Activated CD4-positive, CD25-positive, alpha-beta regulatory T cell (primary cell): Measurements from ENCODE around the gene FAM83F.
A peak's percentile ranks its signal among the peaks of the same experiment; 100 is the strongest.
"Not testable (repeated sequence)": the region's sequence is repeated elsewhere in the genome, so short reads cannot be mapped to it uniquely, and the experiment has no call there.

ENCODE experiments used
- DNase-seq, 4 experiments: peaks; one replicate each; lab custom pipeline; 2025; lab: John Stamatoyannopoulos, UW

Gene FAM83F

DNA sequence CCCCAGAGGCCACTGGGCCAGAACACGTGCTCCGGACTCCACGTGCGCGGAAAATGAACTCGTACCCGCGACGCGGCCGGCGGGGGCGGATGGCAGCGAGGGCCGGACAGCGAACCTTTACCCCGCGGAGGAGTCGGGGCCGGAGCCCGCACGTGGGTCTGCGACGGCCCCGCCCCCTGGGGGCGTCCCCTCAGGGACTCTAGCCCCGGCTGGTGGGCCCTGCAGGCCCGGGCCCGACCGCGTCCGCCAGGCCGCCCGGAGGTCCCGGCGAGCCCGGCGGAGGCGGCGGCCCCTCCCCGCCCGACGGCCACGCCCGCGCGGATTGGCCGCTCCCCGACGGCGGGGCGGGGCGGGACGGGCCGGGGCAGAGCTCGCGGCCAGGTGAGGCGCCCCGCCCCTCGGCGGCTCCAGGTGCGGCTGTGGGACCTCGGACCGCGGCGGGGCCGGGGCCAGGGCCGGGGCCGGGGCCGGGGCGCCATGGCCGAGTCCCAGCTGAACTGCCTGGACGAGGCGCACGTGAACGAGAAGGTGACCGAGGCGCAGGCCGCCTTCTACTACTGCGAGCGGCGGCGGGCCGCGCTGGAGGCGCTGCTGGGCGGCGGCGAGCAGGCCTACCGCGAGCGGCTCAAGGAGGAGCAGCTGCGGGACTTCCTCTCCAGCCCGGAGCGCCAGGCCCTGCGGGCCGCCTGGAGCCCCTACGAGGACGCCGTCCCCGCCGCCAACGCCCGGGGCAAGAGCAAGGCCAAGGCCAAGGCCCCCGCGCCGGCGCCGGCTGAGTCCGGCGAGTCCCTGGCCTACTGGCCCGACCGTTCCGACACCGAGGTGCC is at the start of gene FAM83F:
Gene FAM83F (plus strand): TSS at position 389 of the 827 bp plus-strand sequence. CDS start 89 bp downstream, at position 478.
- peak in 1 of 4 experiments; percentile 11 for DNase-seq

DNA sequence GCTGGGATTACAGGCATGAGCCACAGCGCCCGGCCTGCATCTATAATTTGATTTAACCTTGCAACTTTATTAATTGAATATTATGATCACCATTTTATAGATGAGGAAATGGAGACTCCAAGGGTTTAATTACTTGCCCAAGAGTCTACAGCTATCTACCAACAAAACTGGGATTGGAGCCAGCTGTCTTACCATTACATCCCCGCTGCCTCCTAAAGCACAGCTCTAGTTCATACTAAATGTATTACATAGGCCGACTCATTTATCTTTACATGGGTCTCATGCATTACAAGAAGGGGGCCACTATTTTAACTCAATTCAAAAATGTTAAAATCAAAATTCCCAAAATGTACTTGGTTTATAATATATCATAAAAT is 48.6 kb upstream of the FAM83F start:
- no peak for DNase-seq

DNA sequence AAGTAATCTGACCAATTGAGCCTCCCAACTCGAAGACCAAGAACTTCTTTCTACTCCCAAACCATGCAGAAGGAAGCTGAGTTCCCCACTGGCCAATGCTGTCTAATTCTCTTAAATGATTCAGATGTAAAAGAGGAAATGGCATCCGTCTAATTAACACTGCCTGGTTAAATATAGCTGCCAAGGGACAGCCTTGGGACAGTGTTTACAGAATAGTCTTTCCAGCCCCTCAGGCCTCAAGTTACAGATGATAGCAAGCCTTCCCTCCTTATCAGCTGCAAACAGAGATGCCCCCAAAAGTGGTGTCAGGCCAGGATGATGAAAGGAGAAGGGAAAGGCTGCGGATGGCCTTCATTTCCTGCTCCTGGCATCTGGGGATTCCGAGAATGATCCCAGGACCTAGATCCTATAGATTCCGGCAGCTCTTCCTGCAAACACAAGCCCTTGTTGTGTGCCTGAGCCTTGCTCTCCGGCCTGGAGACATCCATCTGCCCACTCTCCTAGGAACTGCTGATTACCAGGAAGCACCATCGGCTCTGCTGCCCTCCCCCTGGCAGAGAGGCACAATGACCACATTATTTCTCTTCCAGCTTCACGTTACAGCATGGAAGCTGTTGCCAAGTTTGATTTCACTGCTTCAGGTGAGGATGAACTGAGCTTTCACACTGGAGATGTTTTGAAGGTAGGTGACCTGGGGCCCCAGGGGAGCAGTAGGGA is 48.1 kb upstream of the FAM83F start:
- DNase-seq, result no peak

DNA sequence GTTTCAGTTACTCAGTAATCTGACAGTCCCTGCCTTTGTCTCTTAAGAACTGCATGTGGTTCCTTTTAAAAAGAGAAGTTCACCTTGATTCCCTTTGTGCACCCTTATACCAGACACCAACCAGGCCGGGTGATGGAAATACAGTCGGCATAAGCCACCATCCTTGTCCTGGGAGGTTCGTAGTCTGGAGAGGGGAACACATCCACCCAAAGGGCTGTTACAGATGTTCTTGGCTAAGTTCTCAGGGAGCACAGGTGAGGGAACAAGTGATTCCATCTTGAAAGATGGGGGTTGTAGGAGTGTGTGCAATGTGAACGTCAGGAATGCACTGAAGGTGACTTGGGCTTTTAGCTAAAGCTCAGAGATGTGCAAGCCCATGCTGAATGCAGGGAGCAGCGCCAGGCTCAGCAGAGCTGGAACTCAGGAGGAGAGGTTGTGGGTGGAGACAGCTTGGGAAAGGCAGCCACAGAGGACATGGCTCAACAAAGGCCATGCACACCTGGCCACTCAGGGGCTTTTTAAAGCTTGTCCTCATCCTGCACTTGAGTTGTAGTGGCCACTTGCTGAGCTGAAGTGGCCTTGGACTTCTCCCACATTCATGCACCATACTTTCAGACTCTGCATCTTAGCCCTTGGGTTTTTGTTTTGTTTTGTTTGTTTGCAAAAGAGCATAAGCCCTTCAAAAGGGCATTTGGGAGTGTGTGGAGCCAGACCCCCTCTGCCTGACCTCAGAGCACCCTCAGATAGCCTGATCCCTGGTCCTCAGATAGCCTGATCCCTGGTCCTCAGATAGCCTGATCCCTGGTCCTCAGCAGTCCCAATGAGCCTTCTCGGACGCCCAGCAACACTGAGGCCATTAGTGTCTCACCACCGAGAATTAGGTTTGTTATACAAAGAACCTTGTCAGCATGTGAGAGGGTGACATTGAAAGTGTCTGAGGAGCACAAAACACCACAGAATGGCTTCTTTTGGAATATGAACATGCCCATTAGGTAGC is 47.2 kb upstream of the FAM83F start:
- DNase-seq, result no peak

DNA sequence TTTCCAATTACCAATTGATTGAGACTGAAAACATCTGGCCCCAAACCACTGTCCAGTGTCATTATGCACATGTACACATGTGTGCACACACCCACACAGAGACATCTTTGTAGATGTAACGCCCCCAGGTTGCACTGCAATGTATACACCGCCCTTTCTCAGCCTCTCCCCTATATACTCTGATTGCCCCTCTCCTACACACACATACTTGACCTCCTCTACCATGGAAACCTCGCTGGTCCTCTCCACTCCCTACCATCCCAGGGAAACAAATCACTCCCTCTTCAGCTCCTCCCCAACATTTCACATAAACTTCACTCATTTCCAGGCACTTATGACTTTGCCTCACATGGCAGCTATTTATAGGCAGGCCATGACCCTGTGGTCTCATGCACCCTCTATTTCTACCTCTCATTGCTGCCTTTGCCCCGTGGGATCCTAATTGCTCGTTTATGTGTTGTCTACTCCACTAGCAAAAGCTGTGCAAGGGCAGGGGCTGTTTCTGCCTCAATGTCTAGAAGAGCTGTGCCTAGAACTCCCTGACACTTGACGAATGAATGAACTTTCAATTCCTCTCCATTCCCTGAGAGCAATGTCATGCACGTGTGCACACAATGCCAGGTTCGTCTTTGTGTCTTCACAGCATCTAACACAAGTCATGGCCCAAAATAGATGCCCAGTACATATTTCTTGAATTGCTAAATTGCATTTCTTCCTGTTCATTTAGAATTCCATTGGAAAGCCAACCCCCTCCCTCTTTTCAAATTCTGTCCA is 44.6 kb upstream of the FAM83F start:
- no peak for DNase-seq

DNA sequence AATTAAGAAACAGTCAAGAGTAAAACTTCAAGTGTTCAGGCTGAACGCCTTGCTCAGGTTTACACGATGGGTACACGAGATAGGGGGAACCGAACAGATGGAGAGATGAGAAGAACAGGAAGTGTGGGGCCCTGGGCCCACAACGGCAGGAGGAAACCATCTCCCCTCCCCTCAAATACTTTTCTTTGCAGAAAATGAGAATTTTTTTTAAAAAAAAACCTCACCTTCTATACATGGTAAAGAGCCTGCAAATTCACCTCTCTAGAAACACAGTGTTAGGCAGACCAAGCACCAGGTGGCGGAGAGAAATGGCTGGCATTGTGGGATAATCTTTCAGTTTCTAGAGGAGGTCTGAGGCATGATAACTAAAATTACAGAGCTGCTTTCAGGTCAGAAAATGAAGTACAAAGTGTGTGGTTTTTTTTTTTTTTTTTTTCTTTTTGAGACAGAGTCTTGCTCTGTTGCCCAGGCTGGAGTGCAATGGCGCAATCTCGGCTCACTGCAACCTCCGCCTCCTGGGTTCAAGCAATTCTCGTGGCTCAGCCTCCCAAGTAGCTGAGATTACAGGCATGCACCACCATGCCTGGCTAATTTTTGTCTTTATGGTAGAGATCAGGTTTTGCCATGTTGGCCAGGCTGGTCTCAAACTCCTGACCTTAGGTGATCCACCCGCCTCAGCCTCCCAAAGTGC is 43.0 kb upstream of the FAM83F start:
- DNase-seq, result not testable (repeated sequence)

DNA sequence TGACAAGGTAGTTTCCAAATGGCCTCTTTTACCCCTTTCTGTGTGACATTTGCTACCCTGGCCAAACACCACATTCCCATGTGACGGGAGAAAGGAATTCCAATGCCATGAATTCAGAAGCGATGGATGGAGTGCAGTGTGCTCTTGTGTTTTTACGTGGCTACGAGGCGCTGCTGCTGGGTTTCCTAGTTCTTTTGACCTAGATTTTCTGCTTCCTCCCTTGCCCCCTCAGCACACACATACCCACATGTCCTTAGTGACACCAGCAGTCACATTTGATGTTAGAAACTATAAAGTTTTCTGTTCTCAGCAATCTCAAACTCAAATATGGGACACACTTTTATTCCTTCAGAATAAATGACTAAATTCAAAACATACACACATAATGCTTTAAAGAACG is 42.4 kb upstream of the FAM83F start:
- DNase-seq, result no peak

DNA sequence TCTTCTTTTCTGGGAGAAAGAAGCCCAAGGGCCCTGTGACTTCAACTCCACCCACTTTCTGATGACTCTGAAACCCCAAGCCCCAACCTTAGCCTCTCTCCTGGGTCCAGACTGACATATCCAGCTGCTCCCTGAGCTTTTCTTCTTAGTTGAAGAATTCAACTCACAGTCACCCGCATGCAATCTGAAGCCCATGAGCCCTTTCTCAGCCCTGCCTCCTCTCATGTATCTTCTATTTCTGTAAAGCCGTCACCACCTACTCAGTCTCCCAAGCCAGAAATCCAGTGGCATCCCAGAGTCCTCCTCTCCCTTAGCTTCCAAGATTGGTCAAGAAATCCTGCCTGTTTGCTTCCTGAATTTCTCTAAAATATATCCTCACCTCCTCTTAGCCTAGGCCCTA is 41.7 kb upstream of the FAM83F start:
- DNase-seq, result no peak

DNA sequence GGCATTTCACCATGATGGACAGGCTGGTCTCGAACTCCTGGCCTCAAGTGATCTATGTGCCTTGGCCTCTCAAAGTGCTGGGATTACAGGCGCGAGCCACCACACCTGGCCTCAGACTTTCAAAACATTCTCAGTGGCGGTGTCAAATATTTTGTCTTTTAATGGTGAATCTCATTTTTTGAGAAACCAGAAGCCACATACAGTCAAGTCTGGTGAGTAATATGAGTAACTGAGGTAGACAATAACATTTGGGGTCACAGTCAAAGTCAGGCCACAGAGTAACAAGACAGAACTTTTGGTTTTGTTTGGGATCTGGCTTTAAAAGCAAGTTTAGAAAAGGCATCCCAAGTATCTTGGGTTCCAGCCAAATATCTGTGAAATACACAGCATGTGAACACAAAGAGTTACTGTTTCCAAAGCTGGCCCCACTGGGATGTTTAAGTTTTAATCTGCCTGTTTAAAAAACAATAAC is 40.1 kb upstream of the FAM83F start:
- no peak for DNase-seq

DNA sequence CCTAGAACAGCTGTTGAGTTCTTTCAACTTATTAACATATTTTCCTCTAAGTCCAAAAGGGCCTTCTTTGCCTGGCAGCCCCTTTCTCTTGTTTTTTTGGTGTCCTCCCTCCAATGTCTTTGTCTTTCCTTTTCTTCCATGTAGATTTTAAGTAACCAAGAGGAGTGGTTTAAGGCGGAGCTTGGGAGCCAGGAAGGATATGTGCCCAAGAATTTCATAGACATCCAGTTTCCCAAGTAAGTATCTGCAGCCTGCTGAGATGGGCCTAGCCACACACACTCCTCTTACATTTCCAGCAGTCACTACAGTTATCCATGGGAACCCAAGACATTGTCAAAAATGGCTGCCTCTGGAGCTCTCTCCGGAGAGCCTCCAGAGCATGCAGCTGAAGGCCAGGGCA is 39.1 kb upstream of the FAM83F start:
- no peak for DNase-seq

DNA sequence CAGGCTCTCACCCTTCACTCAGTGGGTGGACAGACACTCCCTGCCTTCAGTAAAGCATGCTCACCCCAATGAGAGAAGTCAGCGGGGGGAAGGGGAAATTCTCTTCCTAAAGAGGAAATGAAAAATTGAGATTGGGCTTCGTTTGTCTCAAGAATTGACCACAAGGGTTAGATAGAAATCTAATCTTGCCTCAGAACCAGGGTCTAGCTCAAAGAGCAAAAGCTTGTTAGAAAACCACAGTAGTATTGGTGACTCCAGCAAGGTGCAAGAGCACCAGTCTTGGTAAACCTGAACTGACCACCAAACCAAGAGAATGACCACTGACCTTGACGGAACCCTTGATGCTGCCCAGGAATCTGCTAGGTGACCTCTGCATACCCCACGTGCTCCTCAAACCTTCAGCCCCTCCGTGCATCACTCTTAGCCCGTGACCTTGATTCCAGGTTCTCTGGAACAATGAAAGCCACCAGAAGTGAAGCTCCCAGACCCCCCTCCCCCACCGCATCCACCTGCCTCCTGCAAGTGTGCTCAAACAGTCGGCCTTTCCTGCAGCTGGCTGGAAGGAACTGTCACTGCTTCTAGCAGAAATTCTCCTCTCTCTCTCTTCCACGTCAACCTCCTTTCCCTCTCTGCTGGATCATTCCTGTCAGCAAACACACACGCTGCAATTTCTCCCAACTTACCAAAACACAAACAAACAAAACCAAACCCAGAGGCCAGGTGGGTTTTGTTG is 37.7 kb upstream of the FAM83F start:
- DNase-seq, result no peak

DNA sequence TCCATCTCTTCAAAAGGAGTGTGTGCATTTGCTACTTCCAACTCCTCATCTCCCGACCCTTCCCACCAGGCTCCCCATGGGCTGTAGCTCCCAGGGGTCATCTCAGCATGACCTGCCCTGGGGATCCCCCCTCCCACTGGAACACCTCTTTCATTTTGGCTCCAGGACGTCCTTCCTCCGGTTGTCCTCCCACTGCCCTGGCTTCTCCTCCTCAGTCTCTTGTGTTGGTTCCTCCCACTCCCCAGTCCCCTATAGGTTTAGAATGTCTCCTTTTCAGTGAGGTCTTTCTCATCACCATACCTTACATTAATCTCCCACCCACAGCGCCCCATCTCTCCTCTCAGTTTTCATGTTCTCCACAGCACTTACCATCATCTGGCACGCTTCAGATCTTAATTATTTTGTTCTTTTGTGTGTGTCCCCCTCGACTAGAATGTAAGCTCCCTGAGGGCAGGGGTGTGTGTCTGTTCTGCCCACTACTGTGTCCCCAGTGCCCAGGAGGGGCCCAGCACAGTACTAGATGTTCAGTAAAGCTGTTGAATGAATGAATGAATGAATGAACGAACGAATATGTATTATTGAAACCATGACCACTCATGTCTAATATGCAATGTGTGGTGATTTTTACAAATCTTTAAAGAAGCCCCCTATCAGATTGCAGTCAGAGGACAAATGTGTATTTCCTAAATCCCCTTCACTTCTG is 36.6 kb upstream of the FAM83F start:
- DNase-seq, result no peak

DNA sequence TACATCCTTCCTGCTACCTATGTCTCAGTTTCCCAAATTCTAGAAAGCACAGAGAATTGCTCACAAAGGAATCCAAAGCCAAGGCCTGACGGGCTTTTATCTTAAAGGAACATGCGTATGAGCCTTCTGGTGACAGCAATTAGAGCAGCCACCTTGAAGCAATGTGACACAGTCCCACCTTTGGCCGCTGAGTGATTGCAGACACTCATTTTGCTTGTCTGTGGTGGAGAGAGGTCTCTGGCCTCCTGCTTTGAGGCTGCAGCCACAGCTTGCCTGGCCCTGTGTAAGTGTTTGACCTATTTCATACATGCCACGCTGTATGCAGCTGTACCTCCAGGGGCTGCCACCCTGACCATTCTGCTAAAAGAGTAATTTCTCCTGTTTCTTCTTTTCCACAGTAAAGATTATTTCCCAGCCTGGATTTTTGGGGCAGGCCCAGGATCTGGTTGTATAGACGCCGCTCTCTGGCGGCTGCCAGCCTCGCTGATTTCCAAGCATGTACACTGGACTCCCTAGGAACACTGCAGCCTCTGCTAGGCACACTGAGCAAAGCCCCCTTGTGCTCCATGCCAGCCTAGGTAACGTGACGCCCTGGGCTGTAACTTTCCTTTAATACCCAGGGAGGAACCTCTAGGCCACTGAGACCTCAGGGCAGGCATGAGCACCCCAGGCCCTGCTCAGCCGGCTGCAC is 35.7 kb upstream of the FAM83F start:
- no peak for DNase-seq

DNA sequence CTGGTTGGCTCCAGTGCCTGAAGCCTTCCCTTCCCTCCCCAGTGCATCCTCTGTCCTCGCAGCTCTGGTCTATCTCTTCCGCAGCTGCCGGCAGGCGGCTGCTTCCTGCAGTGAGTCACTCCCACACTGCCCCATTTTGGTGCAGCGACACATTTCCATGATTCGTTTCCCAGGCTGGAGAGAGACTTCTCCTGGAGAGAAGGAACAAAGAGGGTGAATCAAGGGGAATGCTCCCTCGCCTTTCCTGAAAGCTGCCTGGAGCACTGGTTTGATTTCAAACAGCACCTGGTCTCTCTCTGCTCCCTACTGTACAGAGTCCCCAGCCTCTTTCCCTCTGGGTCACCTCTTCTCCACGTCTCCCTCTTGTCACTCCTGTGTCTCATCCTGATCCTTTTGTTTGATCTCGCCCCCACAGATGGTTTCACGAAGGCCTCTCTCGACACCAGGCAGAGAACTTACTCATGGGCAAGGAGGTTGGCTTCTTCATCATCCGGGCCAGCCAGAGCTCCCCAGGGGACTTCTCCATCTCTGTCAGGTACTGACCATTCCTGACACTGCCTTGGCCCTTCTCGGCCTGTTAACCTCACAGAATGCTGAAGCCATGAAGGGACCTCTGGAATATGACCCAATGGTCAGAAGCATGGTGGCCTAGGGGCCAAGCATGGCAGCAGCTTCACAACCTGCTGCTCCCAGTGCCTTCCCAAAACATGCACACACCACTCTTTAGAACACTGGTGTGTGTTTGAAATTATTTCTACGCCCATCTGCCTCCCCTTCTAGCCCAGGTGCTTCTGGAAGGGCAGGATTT is 34.9 kb upstream of the FAM83F start, which contains the start of gene TMA7B:
Gene TMA7B (plus strand): TSS at position 758 of the 808 bp plus-strand sequence. CDS start 3,978 bp downstream, outside the sequence.
- DNase-seq, result no peak

DNA sequence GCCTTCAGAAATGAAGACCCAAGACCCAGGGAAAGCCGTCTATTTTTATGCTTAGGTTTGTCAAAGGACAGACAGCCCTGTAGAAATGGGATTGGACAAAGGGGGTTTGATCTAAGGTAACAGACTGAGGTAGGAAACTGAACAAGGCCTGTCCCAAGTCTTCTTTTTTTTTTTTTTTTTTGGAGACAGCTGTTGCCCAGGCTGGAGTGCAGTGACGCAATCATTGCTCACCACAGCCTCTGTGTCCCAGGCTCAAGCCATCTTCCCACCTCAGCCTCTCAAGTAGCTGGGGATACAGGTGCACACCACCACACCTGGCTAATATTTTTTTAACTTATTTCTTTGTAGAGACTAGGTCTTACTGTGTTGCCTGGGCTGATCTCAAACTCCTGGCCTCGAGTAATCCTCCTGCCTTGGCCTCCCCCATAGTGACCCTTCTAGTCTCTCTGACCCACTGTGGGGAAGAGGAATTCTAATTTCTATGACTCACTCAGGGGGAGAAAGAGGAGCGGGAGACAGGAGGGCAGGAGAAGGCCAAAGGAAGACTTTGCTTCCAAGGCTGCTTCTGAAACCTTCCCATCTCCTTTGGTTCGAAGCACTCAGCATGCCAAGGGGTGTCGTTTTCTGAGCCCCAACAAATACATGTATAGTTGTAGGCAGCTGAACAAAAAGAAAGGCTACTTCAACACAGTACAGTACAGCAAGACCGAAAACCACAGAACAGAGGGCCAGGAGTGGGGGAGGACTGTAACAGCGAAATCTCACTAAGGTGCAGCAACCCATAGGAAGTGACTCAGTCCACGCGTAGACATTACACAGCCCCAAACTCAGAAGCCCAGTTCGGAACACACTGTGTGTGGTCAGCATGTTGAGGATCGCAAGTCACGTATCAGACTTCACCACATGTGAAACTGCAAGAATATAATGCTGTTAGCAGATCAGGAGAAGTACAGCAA is 33.7 kb upstream of the FAM83F start:
- peak in 2 of 4 experiments; percentile 40 for DNase-seq

DNA sequence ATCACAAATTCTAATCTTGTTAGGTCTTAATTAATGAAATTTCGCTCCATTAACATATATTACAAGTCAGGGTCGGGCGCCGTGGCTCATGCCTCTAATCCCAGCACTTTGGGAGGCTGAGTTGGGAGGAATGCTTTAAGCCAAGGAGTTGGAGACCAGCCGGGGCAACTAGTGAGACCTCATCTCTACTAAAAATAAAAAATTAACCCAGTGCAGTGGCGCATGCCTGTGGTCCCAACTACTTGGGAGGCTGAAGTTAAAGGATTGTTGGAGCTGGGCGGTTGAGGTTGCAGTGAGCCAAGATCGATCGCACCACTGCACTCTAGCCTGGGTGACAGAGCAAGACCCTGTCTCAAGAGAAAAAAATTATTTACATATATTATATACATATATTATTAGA is 32.7 kb upstream of the FAM83F start:
- no peak for DNase-seq

DNA sequence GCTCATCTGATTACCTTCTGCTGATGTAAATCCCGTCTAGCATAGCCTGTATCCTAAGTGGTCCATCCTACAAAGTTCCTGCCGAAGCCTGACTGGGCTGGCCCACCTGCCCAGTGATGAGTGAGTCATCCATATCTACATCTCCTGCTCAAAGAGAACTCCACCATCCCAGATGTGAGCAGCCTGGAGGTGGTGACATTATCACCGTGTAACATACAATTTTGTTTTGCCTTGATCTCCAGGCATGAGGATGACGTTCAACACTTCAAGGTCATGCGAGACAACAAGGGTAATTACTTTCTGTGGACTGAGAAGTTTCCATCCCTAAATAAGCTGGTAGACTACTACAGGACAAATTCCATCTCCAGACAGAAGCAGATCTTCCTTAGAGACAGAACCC is 29.0 kb upstream of the FAM83F start:
- no peak for DNase-seq
